Activated CD8-positive, alpha-beta memory T cell treated with anti-CD3 and anti-CD28 coated beads for 36 hours (primary cell): Measurements from ENCODE around the gene AP5Z1. TPM values are rescaled to one million over a fixed set of nuclear protein-coding genes. Genes with fewer than 3 reads are reported as not detected.

Experiments
- CTCF ChIA-PET: fragments of 350-600 bp; sonication (Branson Sonifier 250); formaldehyde crosslinking; loops from one replicate; lab custom pipeline; 2021; ENCODE audit warnings: antibody characterized with exemption; lab: Charles Lee
- POLR2A ChIA-PET: fragments of 350-600 bp; sonication (Branson Sonifier 250); formaldehyde crosslinking; loops from one replicate; lab custom pipeline; 2021; ENCODE audit warnings: antibody characterized with exemption; lab: Charles Lee
- total RNA-seq, 2 experiments: library from RNA; stranded (reverse); gene quantifications; one replicate each; pipeline ENCODE4 v1.2.3, GENCODE V29; 2021

AP5Z1 gene
- total RNA-seq, 2 experiments from 2014 or later: 37.9 to 40.0 TPM

- ChIA-PET POLR2A (no interaction called here), CTCF (interaction anchor here (0.7 kb wide), 1 partner anchor 9 kb away, joined by 3 read pairs; no protein-coding TSS in a partner anchor)
Observed at GRCh38 chr7:4806983-4807597, 31.7 kb downstream of the AP5Z1 start.

GRCh38 chr7:4807598-4808016 lies 32.2 kb downstream of the AP5Z1 start:
- POLR2A ChIA-PET: no interaction called here
- CTCF ChIA-PET: no interaction called here

GRCh38 chr7:4808026-4808425 lies 32.6 kb downstream of the AP5Z1 start:
- ChIA-PET CTCF (no interaction called here), POLR2A (no interaction called here)

GRCh38 chr7:4808565-4808964 lies 33.1 kb downstream of the AP5Z1 start:
- POLR2A ChIA-PET: no interaction called here
- CTCF ChIA-PET: no interaction called here

GRCh38 chr7:4809091-4809591 lies 33.7 kb downstream of the AP5Z1 start:
- ChIA-PET CTCF (interaction anchor here (1.3 kb wide), 1 partner anchor 11 kb away, joined by 5 read pairs; no protein-coding TSS in a partner anchor), POLR2A (no interaction called here)

- POLR2A ChIA-PET: no interaction called here
- CTCF ChIA-PET: interaction anchor here (0.6 to 1.3 kb wide), 3 partner anchors 11 to 1954 kb away, joined by 3 to 5 read pairs (median 5); no protein-coding TSS in a partner anchor
Observed at GRCh38 chr7:4809666-4810065, 34.2 kb downstream of the AP5Z1 start.

GRCh38 chr7:4814433-4814832 lies 39.0 kb downstream of the AP5Z1 start:
- ChIA-PET POLR2A (no interaction called here), CTCF (no interaction called here)

- ChIA-PET CTCF (no interaction called here), POLR2A (no interaction called here)
Observed at GRCh38 chr7:4815121-4815520, 39.7 kb downstream of the AP5Z1 start.

GRCh38 chr7:4815609-4816418 lies 40.4 kb downstream of the AP5Z1 start:
- ChIA-PET POLR2A (no interaction called here), CTCF (interaction anchor here (0.6 kb wide), 1 partner anchor 11 kb away, joined by 3 read pairs; no protein-coding TSS in a partner anchor)

GRCh38 chr7:4816419-4817080 lies 41.1 kb downstream of the AP5Z1 start:
- ChIA-PET POLR2A (no interaction called here), CTCF (no interaction called here)

- CTCF ChIA-PET: no interaction called here
- POLR2A ChIA-PET: interaction anchor here (0.6 kb wide), 1 partner anchor 1321 kb away, joined by 6 read pairs; no protein-coding TSS in a partner anchor
Observed at GRCh38 chr7:4817178-4817901, 41.9 kb downstream of the AP5Z1 start.

GRCh38 chr7:4818000-4818794 lies 42.8 kb downstream of the AP5Z1 start:
- POLR2A ChIA-PET: interaction anchor here (0.6 kb wide), 1 partner anchor 1322 kb away, joined by 6 read pairs; no protein-coding TSS in a partner anchor
- CTCF ChIA-PET: no interaction called here

- POLR2A ChIA-PET: no interaction called here
- CTCF ChIA-PET: interaction anchor here (0.9 kb wide), 1 partner anchor 13 kb away, joined by 3 read pairs; no protein-coding TSS in a partner anchor
Observed at GRCh38 chr7:4819560-4820404, 44.4 kb downstream of the AP5Z1 start.

GRCh38 chr7:4820405-4820966 lies 45.1 kb downstream of the AP5Z1 start:
- POLR2A ChIA-PET: no interaction called here
- CTCF ChIA-PET: no interaction called here

- POLR2A ChIA-PET: no interaction called here
- CTCF ChIA-PET: no interaction called here
Observed at GRCh38 chr7:4820967-4821471, 45.6 kb downstream of the AP5Z1 start.

- ChIA-PET CTCF (no interaction called here), POLR2A (no interaction called here)
Observed at GRCh38 chr7:4822677-4823076, 47.3 kb downstream of the AP5Z1 start.
